Measurements from ENCODE around the gene EBF3. TPM values are rescaled to one million over a fixed set of nuclear protein-coding genes. Genes with fewer than 3 reads are reported as not detected.

EBF3 gene
- total RNA-seq, 1 donor: 6.0 TPM

- TF ChIP-seq CTCF (IDR thresholded peaks at IDR 0.05; ENCODE audit: insufficient read depth, low read depth, low read length): no peak
- no peak overlapping the region for H3K4me3 ChIP-seq (ENCODE audit: low read depth, low read length)
- DNase-seq (ENCODE audit: low read depth): no peak
Measured at GRCh38 chr10:129968020-129968852, 4.2 kb upstream of the EBF3 start.

GRCh38 chr10:129967579-129968019, 3.5 kb upstream of the EBF3 start:
- DNase-seq (ENCODE audit: low read depth): no peak

DNA sequence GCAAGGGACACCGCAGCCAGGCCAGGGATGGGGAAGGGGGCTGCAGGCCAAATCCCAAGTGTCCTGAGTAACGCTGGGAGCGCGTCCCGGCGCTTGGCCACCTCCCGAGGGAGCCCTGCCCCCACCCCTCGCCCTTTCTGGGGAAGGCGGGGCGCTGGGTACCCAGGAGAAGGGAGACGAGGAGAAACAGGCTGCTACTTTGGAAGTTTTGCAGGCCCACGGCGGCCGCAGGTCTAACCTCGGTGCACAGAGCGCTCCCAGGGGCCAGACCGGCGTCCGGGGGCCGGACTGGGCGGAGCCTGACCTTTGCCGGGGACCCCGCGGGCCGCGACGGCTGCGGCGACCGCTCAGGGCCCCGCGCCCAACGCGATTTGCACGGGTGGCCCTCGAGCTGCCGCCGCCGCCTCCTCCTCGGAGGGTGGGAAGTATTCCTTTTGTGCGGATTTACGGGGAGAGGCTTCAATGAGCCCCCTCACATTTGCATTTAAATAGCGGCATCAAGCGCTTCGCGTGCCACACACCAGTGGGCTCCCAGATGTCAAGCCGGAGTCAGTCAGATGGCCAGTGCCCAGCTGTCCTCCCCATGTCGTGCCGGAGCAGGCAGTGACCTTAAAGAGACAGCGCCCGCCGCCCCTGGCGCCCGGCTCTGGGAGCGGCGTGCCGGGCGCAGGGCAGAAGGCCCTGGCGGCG, 3.0 kb upstream of the EBF3 start:
- no peak overlapping the region for H3K4me3 ChIP-seq (ENCODE audit: low read depth, low read length)
- no peak for DNase-seq (ENCODE audit: low read depth)
- TF ChIP-seq CTCF (IDR thresholded peaks at IDR 0.05; ENCODE audit: insufficient read depth, low read depth, low read length): no peak

More at GRCh38 chr10:129967579-129968019, 3.5 kb upstream of the EBF3 start:
- no peak overlapping the region for H3K4me3 ChIP-seq (ENCODE audit: low read depth, low read length)
- TF ChIP-seq CTCF (IDR thresholded peaks at IDR 0.05; ENCODE audit: insufficient read depth, low read depth, low read length): no peak

GRCh38 chr10:129966370-129966888, 2.4 kb upstream of the EBF3 start:
- no peak overlapping the region for H3K4me3 ChIP-seq (ENCODE audit: low read depth, low read length)
- TF ChIP-seq CTCF (IDR thresholded peaks at IDR 0.05; ENCODE audit: insufficient read depth, low read depth, low read length): no peak
- no peak for DNase-seq (ENCODE audit: low read depth)

DNA sequence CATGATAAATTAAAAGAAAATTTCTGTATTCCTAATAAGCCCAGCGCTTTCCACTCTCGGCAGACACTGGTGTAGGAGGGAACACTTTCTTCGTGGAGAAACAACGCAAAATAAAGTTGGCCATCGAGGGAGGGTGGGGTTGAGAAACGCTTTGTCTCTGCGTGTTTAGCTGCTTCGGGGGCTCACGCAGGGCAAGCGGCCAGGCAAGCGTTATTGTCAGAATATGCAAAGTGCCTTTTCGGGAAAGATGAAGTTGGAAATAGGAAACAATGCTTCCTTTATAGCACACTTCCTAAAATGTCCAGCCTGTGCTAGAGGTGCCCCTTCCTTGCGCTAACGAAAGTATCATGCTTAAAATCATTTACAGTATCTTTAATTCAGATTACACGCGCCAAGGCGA, 1.9 kb upstream of the EBF3 start:
- no peak for DNase-seq (ENCODE audit: low read depth)
- no peak for TF ChIP-seq CTCF (IDR thresholded peaks at IDR 0.05; ENCODE audit: insufficient read depth, low read depth, low read length)
- H3K4me3 ChIP-seq (ENCODE audit: low read depth, low read length): no peak overlapping the region

DNA sequence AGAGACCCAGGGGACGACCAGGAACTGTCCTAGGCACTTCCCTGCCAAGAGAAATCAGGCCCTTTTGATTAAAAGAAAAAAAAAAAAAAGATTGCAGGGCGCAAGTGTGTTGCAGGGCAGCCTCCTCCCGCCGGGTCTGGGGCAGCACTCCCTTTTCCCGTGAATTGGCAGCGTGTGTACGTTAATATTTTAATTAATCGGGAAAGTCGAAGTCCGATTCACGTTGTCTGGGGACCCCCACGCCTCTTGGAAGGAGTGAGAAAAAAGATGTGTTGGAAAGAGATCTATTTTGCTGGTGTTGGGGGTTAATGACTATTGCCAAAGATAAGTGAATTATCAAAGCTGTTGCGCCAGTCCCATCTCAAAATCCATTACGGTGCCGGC, 1.3 kb upstream of the EBF3 start:
- H3K4me3 ChIP-seq (ENCODE audit: low read depth, low read length): no peak overlapping the region
- no peak for DNase-seq (ENCODE audit: low read depth)
- no peak for TF ChIP-seq CTCF (IDR thresholded peaks at IDR 0.05; ENCODE audit: insufficient read depth, low read depth, low read length)
